ENCODE data around the gene ITGB7. TPM values are rescaled to one million over a fixed set of nuclear protein-coding genes. Genes with fewer than 3 reads are reported as not detected.

Gene ITGB7
- total RNA-seq, 1 donor from 2014 or later = 0.37 TPM

DNA sequence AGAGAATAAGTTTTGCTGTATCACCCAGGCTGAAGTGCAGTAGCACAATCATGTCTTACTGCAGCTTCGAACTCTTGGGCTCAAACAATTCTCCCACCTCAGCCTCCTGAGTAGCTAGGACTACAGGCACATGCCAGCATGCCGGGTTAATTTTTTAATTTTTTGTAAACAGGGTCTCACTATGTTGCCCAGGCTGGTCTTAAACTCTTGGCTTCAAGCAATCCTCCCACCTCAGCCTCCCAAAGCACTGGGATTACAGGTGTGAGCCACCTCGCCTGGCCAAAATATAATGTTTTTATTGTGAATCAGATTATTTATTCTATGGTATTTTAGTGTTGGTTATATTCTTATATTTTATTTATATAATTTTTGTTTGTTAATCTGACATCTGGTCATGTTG lies 30.3 kb downstream of the ITGB7 start:
- Mint-ChIP-seq H3K27me3 (ENCODE audit: low read depth) (no peaks in the 10 kb centered on the region), H3K4me3 (ENCODE audit: unreplicated experiment) (no peak overlapping the region), H3K27ac (ENCODE audit: unreplicated experiment) (no peak overlapping the region), H3K4me1 (ENCODE audit: low read depth) (peaks cover 33% of the 10 kb centered on the region), H3K36me3 (ENCODE audit: low read depth) (peaks cover 2% of the 10 kb centered on the region), H3K9me3 (ENCODE audit: low read depth) (no peaks in the 10 kb centered on the region)
- no peak for DNase-seq (ENCODE audit: low spot score)
- TF ChIP-seq, protein P1, sequence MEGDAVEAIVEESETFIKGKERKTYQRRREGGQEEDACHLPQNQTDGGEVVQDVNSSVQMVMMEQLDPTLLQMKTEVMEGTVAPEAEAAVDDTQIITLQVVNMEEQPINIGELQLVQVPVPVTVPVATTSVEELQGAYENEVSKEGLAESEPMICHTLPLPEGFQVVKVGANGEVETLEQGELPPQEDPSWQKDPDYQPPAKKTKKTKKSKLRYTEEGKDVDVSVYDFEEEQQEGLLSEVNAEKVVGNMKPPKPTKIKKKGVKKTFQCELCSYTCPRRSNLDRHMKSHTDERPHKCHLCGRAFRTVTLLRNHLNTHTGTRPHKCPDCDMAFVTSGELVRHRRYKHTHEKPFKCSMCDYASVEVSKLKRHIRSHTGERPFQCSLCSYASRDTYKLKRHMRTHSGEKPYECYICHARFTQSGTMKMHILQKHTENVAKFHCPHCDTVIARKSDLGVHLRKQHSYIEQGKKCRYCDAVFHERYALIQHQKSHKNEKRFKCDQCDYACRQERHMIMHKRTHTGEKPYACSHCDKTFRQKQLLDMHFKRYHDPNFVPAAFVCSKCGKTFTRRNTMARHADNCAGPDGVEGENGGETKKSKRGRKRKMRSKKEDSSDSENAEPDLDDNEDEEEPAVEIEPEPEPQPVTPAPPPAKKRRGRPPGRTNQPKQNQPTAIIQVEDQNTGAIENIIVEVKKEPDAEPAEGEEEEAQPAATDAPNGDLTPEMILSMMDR (IDR thresholded peaks at IDR 0.05) = no peak

DNA sequence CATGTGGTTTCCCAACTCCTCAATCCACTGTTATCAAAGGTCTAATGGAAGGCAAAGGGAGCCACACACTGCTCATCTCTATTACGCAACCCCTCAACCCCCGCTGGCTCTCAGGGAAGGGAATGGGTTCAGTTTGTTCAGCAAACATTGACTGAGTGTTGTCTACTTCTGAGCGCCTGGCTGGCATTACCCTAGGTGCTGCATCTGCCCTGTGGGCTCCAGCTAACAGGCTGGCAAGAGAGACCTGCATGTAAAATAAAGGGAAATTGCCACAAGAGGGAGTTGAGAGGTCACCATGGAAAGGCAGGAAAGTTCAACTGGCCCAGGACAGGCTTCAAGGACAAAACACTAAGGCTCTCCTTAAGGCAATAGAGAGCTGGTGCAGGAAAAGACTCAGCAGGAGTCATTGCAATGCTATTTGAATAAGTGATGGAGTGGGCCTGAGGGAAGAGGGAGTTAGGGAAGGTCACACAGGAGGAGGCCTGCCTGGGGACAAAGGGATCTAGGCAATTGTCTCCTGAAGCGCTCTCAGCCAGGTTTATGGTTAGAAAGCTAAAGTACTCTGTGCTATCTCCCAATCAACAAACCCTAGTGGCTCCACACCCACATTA lies 32.1 kb downstream of the ITGB7 start:
- Mint-ChIP-seq H3K27me3 (ENCODE audit: low read depth) (no peaks in the 10 kb centered on the region), H3K36me3 (ENCODE audit: low read depth) (peaks cover 8% of the 10 kb centered on the region), H3K27ac (ENCODE audit: unreplicated experiment) (no peak overlapping the region), H3K4me1 (ENCODE audit: low read depth) (peaks cover 27% of the 10 kb centered on the region), H3K4me3 (ENCODE audit: unreplicated experiment) (no peak overlapping the region), H3K9me3 (ENCODE audit: low read depth) (no peaks in the 10 kb centered on the region)
- TF ChIP-seq, protein P1 (IDR thresholded peaks at IDR 0.05) = peak; percentile 47
- DNase-seq (ENCODE audit: low spot score) = peak; percentile 37

DNA sequence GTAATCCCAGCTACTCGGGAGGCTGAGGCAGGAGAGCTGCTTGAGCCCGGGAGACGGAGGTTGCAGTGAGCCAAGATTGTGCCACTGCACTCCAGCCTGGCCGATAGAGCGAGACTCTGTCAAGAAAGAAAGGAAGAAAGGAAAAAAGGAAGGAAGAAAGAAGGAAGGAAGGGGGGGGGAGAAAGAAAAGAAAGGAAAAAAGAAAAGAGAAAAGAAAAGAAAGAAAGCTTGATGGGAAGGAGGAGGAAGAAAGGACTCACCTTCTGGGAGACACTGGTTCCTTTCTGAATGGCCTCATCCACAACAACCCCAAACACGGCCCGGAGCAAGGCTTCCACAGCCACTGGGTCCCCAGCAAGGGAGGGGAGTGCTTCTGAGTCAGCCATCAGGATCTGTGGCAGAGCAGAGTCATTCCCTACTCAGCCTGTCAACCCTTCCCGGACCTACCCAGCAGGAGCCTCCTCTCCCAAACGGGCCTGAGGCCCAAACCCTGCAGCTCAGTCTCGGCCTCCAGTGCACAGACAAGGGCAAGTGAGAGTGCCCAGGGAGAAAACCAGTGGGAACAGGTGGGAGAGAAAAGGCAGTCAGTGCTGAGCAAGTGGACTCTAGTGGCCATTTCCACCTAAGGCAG lies 33.9 kb downstream of the ITGB7 start:
- H3K27ac Mint-ChIP-seq (ENCODE audit: unreplicated experiment) = no peak overlapping the region
- no peak overlapping the region for H3K4me3 Mint-ChIP-seq (ENCODE audit: unreplicated experiment)
- peak; percentile 54 for DNase-seq (ENCODE audit: low spot score)
- H3K27me3 Mint-ChIP-seq (ENCODE audit: low read depth) = no peaks in the 10 kb centered on the region
- TF ChIP-seq, protein P1 (IDR thresholded peaks at IDR 0.05) = no peak
- H3K4me1 Mint-ChIP-seq (ENCODE audit: low read depth) = peaks cover 15% of the 10 kb centered on the region
- H3K9me3 Mint-ChIP-seq (ENCODE audit: low read depth) = no peaks in the 10 kb centered on the region
- H3K36me3 Mint-ChIP-seq (ENCODE audit: low read depth) = peaks cover 12% of the 10 kb centered on the region

DNA sequence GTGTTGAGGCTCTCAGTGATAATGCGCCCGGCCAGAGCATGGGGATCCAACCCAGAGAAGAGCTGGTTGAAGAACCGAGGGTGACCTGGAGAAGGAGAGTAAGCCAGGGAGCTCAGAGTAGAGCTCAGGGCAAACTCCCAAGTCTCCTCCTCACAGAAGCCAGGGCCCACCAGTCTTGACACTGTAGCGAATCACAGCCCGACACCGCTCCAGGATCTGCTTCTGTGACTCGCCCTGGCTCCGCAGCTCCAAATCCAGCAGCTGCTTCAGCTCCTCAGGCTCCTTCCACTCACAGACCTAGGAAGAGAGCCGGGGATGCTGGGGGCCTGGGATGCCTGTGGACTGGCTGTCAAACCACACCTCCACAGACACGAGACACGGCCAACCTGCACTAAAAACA lies 34.7 kb downstream of the ITGB7 start:
- TF ChIP-seq, protein P1 (IDR thresholded peaks at IDR 0.05) = no peak
- Mint-ChIP-seq H3K4me1 (ENCODE audit: low read depth) (peaks cover 15% of the 10 kb centered on the region), H3K27me3 (ENCODE audit: low read depth) (no peaks in the 10 kb centered on the region), H3K4me3 (ENCODE audit: unreplicated experiment) (no peak overlapping the region), H3K27ac (ENCODE audit: unreplicated experiment) (no peak overlapping the region), H3K36me3 (ENCODE audit: low read depth) (peaks cover 14% of the 10 kb centered on the region), H3K9me3 (ENCODE audit: low read depth) (no peaks in the 10 kb centered on the region)
- peak; percentile 68 for DNase-seq (ENCODE audit: low spot score)

DNA sequence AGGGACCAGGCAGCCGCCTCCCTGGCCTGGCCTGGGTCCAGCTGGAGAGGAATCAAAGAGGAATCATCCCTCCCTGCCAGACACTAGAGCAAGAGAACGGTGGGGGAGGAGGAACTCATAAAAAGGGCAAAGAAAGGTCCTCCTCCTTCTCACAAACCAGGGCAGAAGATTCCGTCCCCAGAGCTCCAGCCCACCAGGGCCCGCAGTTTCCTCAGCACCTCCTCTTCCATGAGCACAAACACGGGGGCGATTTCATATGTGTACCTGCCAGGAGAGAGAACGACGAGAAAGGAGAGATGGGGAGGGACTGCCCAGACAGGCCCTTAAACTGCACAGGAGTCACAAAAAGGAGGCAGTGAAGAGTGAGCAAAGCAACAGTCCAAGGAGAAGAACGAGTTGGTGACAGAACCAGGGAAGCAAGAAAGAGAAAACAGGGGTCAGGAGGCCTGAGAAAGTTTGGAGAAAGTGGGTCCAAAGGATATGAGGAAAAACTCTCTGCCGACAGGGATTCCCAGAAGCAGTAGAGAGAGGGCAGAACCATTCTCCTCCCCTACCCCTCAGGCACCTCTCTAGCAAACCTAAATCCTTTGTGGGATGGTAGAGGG lies 35.2 kb downstream of the ITGB7 start:
- peak; percentile 39 for DNase-seq (ENCODE audit: low spot score)

More for the DNA sequence above, 35.2 kb downstream of the ITGB7 start:
- Mint-ChIP-seq H3K36me3 (ENCODE audit: low read depth) (peaks cover 16% of the 10 kb centered on the region), H3K9me3 (ENCODE audit: low read depth) (no peaks in the 10 kb centered on the region), H3K27me3 (ENCODE audit: low read depth) (no peaks in the 10 kb centered on the region), H3K4me3 (ENCODE audit: unreplicated experiment) (no peak overlapping the region), H3K27ac (ENCODE audit: unreplicated experiment) (no peak overlapping the region), H3K4me1 (ENCODE audit: low read depth) (peaks cover 15% of the 10 kb centered on the region)
- TF ChIP-seq, protein P1 (IDR thresholded peaks at IDR 0.05) = no peak

Data from chondrocyte (in vitro differentiated cells).